ENCODE results near the gene PRSS33. TPM values are rescaled to one million over a fixed set of nuclear protein-coding genes. Genes with fewer than 3 reads are reported as not detected.

Gene PRSS33
- total and polyA plus RNA-seq, 9 of the 15 experiments (the other 6 are each of a cell fraction or from before 2014, with no cell fraction given): not detected

- TF ChIP-seq, protein P1, sequence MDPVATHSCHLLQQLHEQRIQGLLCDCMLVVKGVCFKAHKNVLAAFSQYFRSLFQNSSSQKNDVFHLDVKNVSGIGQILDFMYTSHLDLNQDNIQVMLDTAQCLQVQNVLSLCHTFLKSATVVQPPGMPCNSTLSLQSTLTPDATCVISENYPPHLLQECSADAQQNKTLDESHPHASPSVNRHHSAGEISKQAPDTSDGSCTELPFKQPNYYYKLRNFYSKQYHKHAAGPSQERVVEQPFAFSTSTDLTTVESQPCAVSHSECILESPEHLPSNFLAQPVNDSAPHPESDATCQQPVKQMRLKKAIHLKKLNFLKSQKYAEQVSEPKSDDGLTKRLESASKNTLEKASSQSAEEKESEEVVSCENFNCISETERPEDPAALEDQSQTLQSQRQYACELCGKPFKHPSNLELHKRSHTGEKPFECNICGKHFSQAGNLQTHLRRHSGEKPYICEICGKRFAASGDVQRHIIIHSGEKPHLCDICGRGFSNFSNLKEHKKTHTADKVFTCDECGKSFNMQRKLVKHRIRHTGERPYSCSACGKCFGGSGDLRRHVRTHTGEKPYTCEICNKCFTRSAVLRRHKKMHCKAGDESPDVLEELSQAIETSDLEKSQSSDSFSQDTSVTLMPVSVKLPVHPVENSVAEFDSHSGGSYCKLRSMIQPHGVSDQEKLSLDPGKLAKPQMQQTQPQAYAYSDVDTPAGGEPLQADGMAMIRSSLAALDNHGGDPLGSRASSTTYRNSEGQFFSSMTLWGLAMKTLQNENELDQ (CRISPR knock-in tag; IDR thresholded peaks at IDR 0.05; ENCODE audit: borderline replicate concordance): no peak
- TF ChIP-seq HNRNPH1 (optimal IDR thresholded peaks at IDR 0.05; ENCODE audit: low read depth, low read length) (no peak), ZNF778 (CRISPR knock-in tag; IDR thresholded peaks at IDR 0.05) (no peak), EZH2 (IDR thresholded peaks at IDR 0.05; ENCODE audit: borderline replicate concordance, low read depth, low read length) (no peak), FOS (IDR thresholded peaks at IDR 0.05; ENCODE audit: extremely low read depth, insufficient read length) (no peak), MEF2A (IDR thresholded peaks at IDR 0.05; ENCODE audit: control insufficient read depth, low read depth, low read length) (no peak)
Observed at GRCh38 chr16:2828876-2829430, 41.6 kb upstream of the PRSS33 start (continued).

DNA sequence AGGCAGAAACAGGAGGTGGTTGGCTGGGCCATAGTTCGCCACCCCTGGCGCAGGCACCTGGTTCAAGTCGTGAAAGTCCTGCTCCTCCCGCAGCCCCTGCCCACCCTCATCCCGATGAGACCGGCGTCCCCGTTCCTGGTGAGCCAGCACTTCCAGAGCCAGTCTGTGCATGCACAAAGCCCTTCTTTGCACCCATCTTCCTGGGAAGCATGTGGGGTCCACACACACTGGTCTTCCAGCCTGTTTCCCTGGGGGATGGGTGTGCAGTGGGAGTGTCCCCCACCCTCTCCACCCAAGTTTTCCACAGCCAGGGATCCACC lies 41.1 kb upstream of the PRSS33 start:
- ATAC-seq: no peak
- Histone ChIP-seq H3K9me1 (ENCODE audit: control insufficient read depth, insufficient read depth, low read length) (no peaks in the 10 kb centered on the region), H3K9ac (ENCODE audit: insufficient read depth in 1 of 2, low read depth in 2 of 2, low read length in 2 of 2) (no peak overlapping the region), H3K4me1 (replicated peaks in 1 of 2; ENCODE audit: control insufficient read depth in 2 of 2, insufficient read depth in 2 of 2, low read length in 2 of 2) (peaks cover 0 to 33% of the 10 kb centered on the region in 2 experiments; a peak in 2 of 5 replicates), H3K36me3 (ENCODE audit: control insufficient read depth, insufficient read depth, low read length) (no peaks in the 10 kb centered on the region), H3K4me2 (ENCODE audit: insufficient read depth, low read length) (no peak overlapping the region), H2AFZ (ENCODE audit: low read depth, low read length) (no peak overlapping the region), H3K4me3 (no peak overlapping the region), H4K20me1 (replicated peaks; ENCODE audit: control insufficient read depth, insufficient read depth, low read length) (peaks cover 10% of the 10 kb centered on the region), H3K27ac (ENCODE audit: extremely low read depth, low read depth, low read length) (no peak overlapping the region), H3K27me3 (ENCODE audit: control insufficient read depth in 2 of 2, insufficient read depth in 2 of 2, low read length in 2 of 2) (peaks cover 41 to 77% of the 10 kb centered on the region in 2 experiments), H3K9me3 (replicated peaks; ENCODE audit: control insufficient read depth, insufficient read depth, low read depth, low read length) (no peaks in the 10 kb centered on the region), H3K79me2 (ENCODE audit: control insufficient read depth, insufficient read depth, low read length) (no peaks in the 10 kb centered on the region)
- intact Hi-C loops (cut with micrococcal nuclease) (no loop called here), in situ Hi-C loops (cut with MboI) (no loop called here)
- FAIRE-seq: no peak
- no peak for DNase-seq (ENCODE audit: extremely low read depth in 1 of 4, low spot score in 3 of 4)
- ChIA-PET POLR2A (no interaction called here), CTCF (ENCODE audit: low intra/inter-chr PET ratio) (no interaction called here)
- WGBS (ENCODE audit: insufficient coverage, low coverage, missing lambda C conversion rate): 6% methylated on average over 8 of the region's 8 CpGs
- BruUV-seq (replicated peaks): no TSS peak
- TF ChIP-seq ZNF232 (CRISPR knock-in tag; IDR thresholded peaks at IDR 0.05) (no peak), LCOR (CRISPR knock-in tag; IDR thresholded peaks at IDR 0.05) (no peak), CBX1 (IDR thresholded peaks at IDR 0.05; ENCODE audit: low read depth) (no peak), MCM3 (IDR thresholded peaks at IDR 0.05) (no peak), MAX (CRISPR knock-in tag; IDR thresholded peaks at IDR 0.05) (no peak), NFXL1 (CRISPR knock-in tag; IDR thresholded peaks at IDR 0.05) (no peak), ZNF124 (CRISPR knock-in tag; IDR thresholded peaks at IDR 0.05) (no peak), ZNF324 (CRISPR knock-in tag; IDR thresholded peaks at IDR 0.05) (no peak), RFX7 (CRISPR knock-in tag; IDR thresholded peaks at IDR 0.05) (no peak), FOXK2 (conservative IDR thresholded peaks at IDR 0.05 in 1 of 2, IDR thresholded peaks at IDR 0.05 in 1 of 2; ENCODE audit: low read depth in 2 of 2) (no peak), XRCC3 (IDR thresholded peaks at IDR 0.05) (no peak), FOXJ3 (CRISPR knock-in tag; IDR thresholded peaks at IDR 0.05) (no peak), ZNF175 (CRISPR knock-in tag; IDR thresholded peaks at IDR 0.05; ENCODE audit: low read depth) (no peak)

Measured in K562 (cell line).